ENCODE results near the gene FAR2.

DNA sequence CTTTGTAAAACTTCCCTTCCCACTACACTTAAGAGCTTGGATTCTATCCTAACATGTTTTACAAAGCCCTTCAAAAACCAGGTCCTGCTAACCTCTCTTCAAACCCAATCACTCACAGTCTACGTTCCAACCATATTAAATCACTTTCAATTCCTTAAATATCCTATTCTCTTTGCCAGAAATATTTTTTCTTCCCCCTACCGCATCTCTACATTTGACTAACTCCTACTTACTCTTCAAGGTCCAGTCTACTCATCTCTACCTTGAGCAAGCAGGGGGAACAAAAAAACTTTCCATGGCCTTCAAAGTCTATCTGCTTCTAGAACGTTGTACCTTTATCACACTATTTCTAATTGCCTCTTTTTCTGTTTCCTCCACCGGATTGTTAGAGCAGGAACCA is 225.8 kb downstream of the FAR2 start:
- TF ChIP-seq POLR2AphosphoS5 (IDR thresholded peaks at IDR 0.05; ENCODE audit: low read depth) = no peak
- TF ChIP-seq, protein P1, sequence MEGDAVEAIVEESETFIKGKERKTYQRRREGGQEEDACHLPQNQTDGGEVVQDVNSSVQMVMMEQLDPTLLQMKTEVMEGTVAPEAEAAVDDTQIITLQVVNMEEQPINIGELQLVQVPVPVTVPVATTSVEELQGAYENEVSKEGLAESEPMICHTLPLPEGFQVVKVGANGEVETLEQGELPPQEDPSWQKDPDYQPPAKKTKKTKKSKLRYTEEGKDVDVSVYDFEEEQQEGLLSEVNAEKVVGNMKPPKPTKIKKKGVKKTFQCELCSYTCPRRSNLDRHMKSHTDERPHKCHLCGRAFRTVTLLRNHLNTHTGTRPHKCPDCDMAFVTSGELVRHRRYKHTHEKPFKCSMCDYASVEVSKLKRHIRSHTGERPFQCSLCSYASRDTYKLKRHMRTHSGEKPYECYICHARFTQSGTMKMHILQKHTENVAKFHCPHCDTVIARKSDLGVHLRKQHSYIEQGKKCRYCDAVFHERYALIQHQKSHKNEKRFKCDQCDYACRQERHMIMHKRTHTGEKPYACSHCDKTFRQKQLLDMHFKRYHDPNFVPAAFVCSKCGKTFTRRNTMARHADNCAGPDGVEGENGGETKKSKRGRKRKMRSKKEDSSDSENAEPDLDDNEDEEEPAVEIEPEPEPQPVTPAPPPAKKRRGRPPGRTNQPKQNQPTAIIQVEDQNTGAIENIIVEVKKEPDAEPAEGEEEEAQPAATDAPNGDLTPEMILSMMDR (conservative IDR thresholded peaks at IDR 0.05; ENCODE audit: low read depth in 2 of 2) = no peak
- TF ChIP-seq EZH2 (IDR thresholded peaks at IDR 0.05; ENCODE audit: low read depth, unreplicated experiment) = no peak

All from GM23338 (cell line).